DND-41 (cell line): ENCODE data around the gene RAF1.

Experiments
- EZH2 ChIP-seq: IDR thresholded peaks from 3 replicates; pipeline ENCODE4 v1.6.1; 2012; ENCODE audit warnings: borderline replicate concordance, low read depth, mild to moderate bottlenecking, moderate library complexity, low read length, inconsistent platforms; ENCODE audit not compliant: severe bottlenecking
- TF ChIP-seq, protein P1 (sequence below): IDR thresholded peaks from 2 replicates; pipeline ENCODE4 v1.5.1; 2012; ENCODE audit warnings: borderline replicate concordance, low read length, moderate library complexity, mild to moderate bottlenecking; ENCODE audit not compliant: poor library complexity, severe bottlenecking; ENCODE audit errors: extremely low read depth

- TF ChIP-seq, protein P1, sequence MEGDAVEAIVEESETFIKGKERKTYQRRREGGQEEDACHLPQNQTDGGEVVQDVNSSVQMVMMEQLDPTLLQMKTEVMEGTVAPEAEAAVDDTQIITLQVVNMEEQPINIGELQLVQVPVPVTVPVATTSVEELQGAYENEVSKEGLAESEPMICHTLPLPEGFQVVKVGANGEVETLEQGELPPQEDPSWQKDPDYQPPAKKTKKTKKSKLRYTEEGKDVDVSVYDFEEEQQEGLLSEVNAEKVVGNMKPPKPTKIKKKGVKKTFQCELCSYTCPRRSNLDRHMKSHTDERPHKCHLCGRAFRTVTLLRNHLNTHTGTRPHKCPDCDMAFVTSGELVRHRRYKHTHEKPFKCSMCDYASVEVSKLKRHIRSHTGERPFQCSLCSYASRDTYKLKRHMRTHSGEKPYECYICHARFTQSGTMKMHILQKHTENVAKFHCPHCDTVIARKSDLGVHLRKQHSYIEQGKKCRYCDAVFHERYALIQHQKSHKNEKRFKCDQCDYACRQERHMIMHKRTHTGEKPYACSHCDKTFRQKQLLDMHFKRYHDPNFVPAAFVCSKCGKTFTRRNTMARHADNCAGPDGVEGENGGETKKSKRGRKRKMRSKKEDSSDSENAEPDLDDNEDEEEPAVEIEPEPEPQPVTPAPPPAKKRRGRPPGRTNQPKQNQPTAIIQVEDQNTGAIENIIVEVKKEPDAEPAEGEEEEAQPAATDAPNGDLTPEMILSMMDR = no peak
- TF ChIP-seq EZH2 = no peak
Observed at GRCh38 chr3:12671120-12671450, 7.2 kb upstream of the RAF1 start.
